Upper lobe of left lung (tissue), 6 donors: ENCODE data around the gene TNS1. TPM values are rescaled to one million over a fixed set of nuclear protein-coding genes. Genes with fewer than 3 reads are reported as not detected.

ENCODE experiments used
- ATAC-seq, 2 donors: fragments of 200-7000 bp; cut with Tn5 transposase; one replicate each; pipeline ENCODE4 v1.9.1; 2022; ENCODE audit warnings: mild to moderate bottlenecking in 2 of 2, moderate library complexity in 2 of 2; ENCODE audit not compliant: low FRiP score in 2 of 2
- DNase-seq, 2 donors: peaks; one replicate each; pipeline ENCODE4 v3.0.0-alpha.2; 2019 to 2020
- H3K27ac ChIP-seq, 4 donors: fragments of 200-600 bp; sonication (generic); one replicate each; pipeline ENCODE4 v1.5.1; 2016 to 2019
- H3K27me3 ChIP-seq, 4 donors: fragments of 200-600 bp; sonication (generic); one replicate each; pipeline ENCODE4 v1.5.1; 2017 to 2019
- H3K36me3 ChIP-seq, 4 donors: fragments of 200-600 bp; sonication (generic); one replicate each; pipeline ENCODE4 v1.5.1; 2016 to 2019
- H3K4me1 ChIP-seq, 4 donors: fragments of 200-600 bp; sonication (generic); one replicate each; pipeline ENCODE4 v1.5.1; 2018 to 2019
- H3K4me3 ChIP-seq, 4 donors: fragments of 200-600 bp; sonication (generic); one replicate each; pipeline ENCODE4 v1.5.1; 2017 to 2019; ENCODE audit warnings: mild to moderate bottlenecking in 2 of 4, moderate library complexity in 1 of 4
- H3K9me3 ChIP-seq, 4 donors: fragments of 200-600 bp; sonication (generic); one replicate each; pipeline ENCODE4 v1.5.1; 2018 to 2019
- CTCF ChIP-seq, 6 experiments: fragments of 450-650 bp in 4 of 6; fragments of 200-600 bp in 2 of 6; sonication (generic) in 2 of 6; IDR thresholded peaks; one replicate each; pipeline ENCODE4 v1.5.1; 2016 to 2019; ENCODE audit warnings: antibody characterized with exemption in 6 of 6
- EP300 ChIP-seq, 4 donors: sonication (generic); formaldehyde crosslinking; IDR thresholded peaks; one replicate each; pipeline ENCODE4 v1.5.1; 2017; ENCODE audit warnings: antibody characterized with exemption in 4 of 4, control low read depth in 2 of 4
- POLR2A ChIP-seq, 4 donors: fragments of 450-650 bp; IDR thresholded peaks; one replicate each; pipeline ENCODE4 v1.5.1; 2016 to 2017; ENCODE audit warnings: antibody characterized with exemption in 4 of 4, mild to moderate bottlenecking in 2 of 4
- POLR2AphosphoS5 ChIP-seq, 2 donors: sonication (generic); formaldehyde crosslinking; IDR thresholded peaks; one replicate each; pipeline ENCODE4 v1.5.1; 2017; ENCODE audit warnings: antibody characterized with exemption in 2 of 2
- WGBS, 2 donors: methylation state at CpG; one replicate each; pipeline ENCODE4 v1.1.5; 2017 to 2018; 5-methylcytosine and 5-hydroxymethylcytosine counted together
- total RNA-seq, 6 donors: library from RNA; depleted of rRNA in 4 of 6; stranded (reverse); fragments of >200 nt in 4 of 6; gene quantifications; one replicate each; pipeline versions ENCODE4 v1.1.0 to v1.2.1, GENCODE V29; 2016 to 2021
- donor health status: DM: no; HTN: no; CAD: no; lungs with moderate emphysema.
- donor health status: DM: no; HTN: yes; CAD: no; lungs with severe emphysema.

Gene TNS1
- total RNA-seq, 6 donors from 2014 or later, result 325 to 1,095 (median 550) TPM

GRCh38 chr2:217976301-217976700, 26.5 kb downstream of the TNS1 start:
- 93 to 95% methylated on average over 5 to 6 of the region's 6 CpGs for WGBS, 2 donors
- no peak for TF ChIP-seq POLR2A (IDR thresholded peaks at IDR 0.05)
- DNase-seq, result no peak

GRCh38 chr2:217975626-217976025, 27.2 kb downstream of the TNS1 start:
- Histone ChIP-seq H3K36me3 (no peaks in the 10 kb centered on the region), H3K4me1 (peaks cover 36 to 48% (median 41%) of the 10 kb centered on the region in 4 donors), H3K27ac (peak overlapping the region in 1 of 4 donors; percentile 3), H3K4me3 (no peak overlapping the region), H3K9me3 (no peaks in the 10 kb centered on the region), H3K27me3 (no peaks in the 10 kb centered on the region)
- ATAC-seq, result no peak
- 90 to 93% methylated on average over 6 to 8 of the region's 8 CpGs for WGBS, 2 donors
- TF ChIP-seq POLR2A (IDR thresholded peaks at IDR 0.05) (no peak), EP300 (IDR thresholded peaks at IDR 0.05) (no peak), CTCF (IDR thresholded peaks at IDR 0.05) (no peak), POLR2AphosphoS5 (IDR thresholded peaks at IDR 0.05) (no peak)
- no peak for DNase-seq

More at GRCh38 chr2:217976301-217976700, 26.5 kb downstream of the TNS1 start:
- no peaks in the 10 kb centered on the region for H3K36me3 ChIP-seq
- H3K27me3 ChIP-seq, result no peaks in the 10 kb centered on the region
- ATAC-seq, result no peak
- peaks cover 43 to 55% (median 47%) of the 10 kb centered on the region in 4 donors for H3K4me1 ChIP-seq
- no peaks in the 10 kb centered on the region for H3K9me3 ChIP-seq
- peak overlapping the region in 1 of 4 donors; percentile 10 for H3K27ac ChIP-seq
- H3K4me3 ChIP-seq, result no peak overlapping the region

- ATAC-seq (no peak), DNase-seq (peak in 1 of 2 donors; percentile 22)
- TF ChIP-seq POLR2A (IDR thresholded peaks at IDR 0.05) (no peak), CTCF (IDR thresholded peaks at IDR 0.05) (no peak)
- H3K27ac ChIP-seq, result peak overlapping the region in 2 of 4 donors; percentile 0 to 14
- peaks cover 26 to 37% (median 29%) of the 10 kb centered on the region in 4 donors for H3K4me1 ChIP-seq
- no peaks in the 10 kb centered on the region for H3K27me3 ChIP-seq
- no peak overlapping the region for H3K4me3 ChIP-seq
- WGBS, 2 donors, result 70 to 75% methylated on average over 8 of the region's 8 CpGs
- no peaks in the 10 kb centered on the region for H3K9me3 ChIP-seq
- no peaks in the 10 kb centered on the region for H3K36me3 ChIP-seq
These were observed 28.3 kb downstream of the TNS1 start for GRCh38 chr2:217974389-217975005.

GRCh38 chr2:217973008-217973787, 29.6 kb downstream of the TNS1 start:
- H3K9me3 ChIP-seq, result no peaks in the 10 kb centered on the region
- peak overlapping the region in 2 of 4 donors; percentile 40 to 49 for H3K27ac ChIP-seq
- ATAC-seq (no peak), DNase-seq (peak in 1 of 2 donors; percentile 10)
- no peak for TF ChIP-seq CTCF (IDR thresholded peaks at IDR 0.05)
- TF ChIP-seq POLR2A (IDR thresholded peaks at IDR 0.05), result no peak
- no peak for TF ChIP-seq POLR2AphosphoS5 (IDR thresholded peaks at IDR 0.05)
- TF ChIP-seq EP300 (IDR thresholded peaks at IDR 0.05), result no peak
- WGBS, 2 donors, result 91% methylated on average over 11 of the region's 11 CpGs
- H3K4me1 ChIP-seq, result peaks cover 16 to 25% (median 19%) of the 10 kb centered on the region in 4 donors
- no peak overlapping the region for H3K4me3 ChIP-seq
- H3K36me3 ChIP-seq, result no peaks in the 10 kb centered on the region
- no peaks in the 10 kb centered on the region for H3K27me3 ChIP-seq

GRCh38 chr2:217972490-217972889, 30.3 kb downstream of the TNS1 start:
- TF ChIP-seq POLR2AphosphoS5 (IDR thresholded peaks at IDR 0.05) (peak in 1 of 2 donors; percentile 18), CTCF (IDR thresholded peaks at IDR 0.05) (no peak)
- H3K27ac ChIP-seq, result peak overlapping the region in 1 of 4 donors; percentile 49
- no peaks in the 10 kb centered on the region for H3K36me3 ChIP-seq
- 59 to 65% methylated on average over 1 of the region's 1 CpG for WGBS, 2 donors
- no peak overlapping the region for H3K4me3 ChIP-seq
- DNase-seq (peak in 1 of 2 donors; percentile 19), ATAC-seq (peak; percentile 37 to 50)
- H3K27me3 ChIP-seq, result no peaks in the 10 kb centered on the region
- H3K4me1 ChIP-seq, result peaks cover 9 to 18% (median 15%) of the 10 kb centered on the region in 4 donors
- no peaks in the 10 kb centered on the region for H3K9me3 ChIP-seq
